Measurements from ENCODE around the gene FTCDNL1.

DNA sequence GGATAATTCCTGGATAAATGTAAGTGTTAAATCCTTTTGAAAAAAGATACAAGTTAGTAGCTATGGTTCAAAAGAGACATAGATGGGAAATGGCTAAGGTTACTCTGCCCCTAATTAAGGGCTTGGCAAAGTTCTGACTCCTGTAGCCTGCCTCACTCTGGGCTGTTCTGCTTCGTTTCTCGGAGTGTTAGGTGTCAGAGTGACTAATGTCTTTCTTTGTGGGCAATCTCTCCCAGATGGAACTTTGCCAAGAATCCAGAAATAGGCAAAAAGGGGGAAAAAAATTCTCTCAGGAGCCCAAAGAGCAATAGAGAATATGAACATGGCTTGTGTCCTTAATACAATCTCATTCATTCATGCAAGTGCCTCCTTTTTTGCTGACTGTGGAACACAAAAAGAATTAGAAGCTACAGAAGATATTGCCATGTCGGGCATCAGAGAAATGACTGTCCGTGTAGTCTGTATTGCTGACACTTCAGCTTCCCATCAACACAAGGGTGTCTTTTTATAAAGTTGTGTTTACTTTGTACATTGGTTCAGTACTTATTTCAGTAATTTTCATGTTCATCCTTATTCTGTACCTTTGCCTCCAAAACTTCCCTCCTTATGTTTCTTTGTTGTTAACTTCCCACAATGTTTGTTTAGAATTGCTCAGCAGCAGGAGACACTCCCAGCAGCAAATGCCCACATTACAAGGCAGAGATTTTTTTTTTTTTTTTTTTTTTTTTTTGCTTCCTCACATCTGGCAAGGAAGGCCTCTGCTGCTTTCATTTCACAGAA is 134.0 kb downstream of the FTCDNL1 start:
- TF ChIP-seq ZNF274 (IDR thresholded peaks at IDR 0.05; ENCODE audit: low read depth, low read length) (no peak), YY1 (IDR thresholded peaks at IDR 0.05; ENCODE audit: insufficient read depth, insufficient read length) (no peak)

All from NT2/D1 (cell line).